GM10847 (cell line): Measurements from ENCODE around the gene KIF5C.

Experiments used
- POLR2A ChIP-seq: IDR thresholded peaks from 2 replicates; pipeline ENCODE4 v1.6.1; 2011; ENCODE audit not compliant: insufficient read length; ENCODE audit errors: extremely low read depth

Gene KIF5C

GRCh38 chr2:148930046-148930775 is 55.2 kb downstream of the KIF5C start:
- TF ChIP-seq POLR2A, result no peak

GRCh38 chr2:148932536-148932935 is 57.5 kb downstream of the KIF5C start:
- no peak for TF ChIP-seq POLR2A

- no peak for TF ChIP-seq POLR2A
Observed at GRCh38 chr2:148933456-148933855, 58.4 kb downstream of the KIF5C start.

- no peak for TF ChIP-seq POLR2A
Observed at GRCh38 chr2:148935791-148936190, 60.8 kb downstream of the KIF5C start.

GRCh38 chr2:148936857-148937450 is 61.9 kb downstream of the KIF5C start:
- TF ChIP-seq POLR2A, result no peak

GRCh38 chr2:148939271-148939670 is 64.2 kb downstream of the KIF5C start:
- no peak for TF ChIP-seq POLR2A

GRCh38 chr2:148943097-148943496 is 68.1 kb downstream of the KIF5C start:
- no peak for TF ChIP-seq POLR2A

- TF ChIP-seq POLR2A, result no peak
Observed at GRCh38 chr2:148944536-148944935, 69.5 kb downstream of the KIF5C start.

- TF ChIP-seq POLR2A, result no peak
Observed at GRCh38 chr2:148947299-148947698, 72.3 kb downstream of the KIF5C start.

GRCh38 chr2:148948868-148949267 is 73.8 kb downstream of the KIF5C start:
- TF ChIP-seq POLR2A, result no peak

- TF ChIP-seq POLR2A, result no peak
Observed at GRCh38 chr2:148949348-148949747, 74.3 kb downstream of the KIF5C start.

GRCh38 chr2:148952621-148953020 is 77.6 kb downstream of the KIF5C start:
- TF ChIP-seq POLR2A, result no peak

GRCh38 chr2:148953426-148953825 is 78.4 kb downstream of the KIF5C start:
- TF ChIP-seq POLR2A, result no peak

- TF ChIP-seq POLR2A, result no peak
Observed at GRCh38 chr2:148954536-148954935, 79.5 kb downstream of the KIF5C start.

- no peak for TF ChIP-seq POLR2A
Observed at GRCh38 chr2:148955798-148956197, 80.8 kb downstream of the KIF5C start.

GRCh38 chr2:148957023-148957422 is 82.0 kb downstream of the KIF5C start:
- no peak for TF ChIP-seq POLR2A

- TF ChIP-seq POLR2A, result no peak
Observed at GRCh38 chr2:148959745-148960144, 84.7 kb downstream of the KIF5C start.
